PC-3 (cell line): ENCODE data around the gene GALNS. TPM values are rescaled to one million over a fixed set of nuclear protein-coding genes. Genes with fewer than 3 reads are reported as not detected.

Source experiments
- ATAC-seq: fragments of 200-7000 bp; cut with Tn5 transposase; 2 replicates; pipeline ENCODE4 v1.9.1; 2020; ENCODE audit warnings: mild to moderate bottlenecking, moderate library complexity
- BruUV-seq: library from RNA; stranded (reverse); fragments of 400-500 nt; replicated peaks from 2 replicates; lab custom pipeline; 2021; lab: Mats Ljungman, UMichigan
- CTCF ChIA-PET: fragments of 300-600 bp; sonication (Branson Sonifier 250); formaldehyde crosslinking; loops from one replicate; lab custom pipeline; 2022; ENCODE audit warnings: antibody characterized with exemption; lab: Charles Lee
- POLR2A ChIA-PET: fragments of 300-600 bp; sonication (Branson Sonifier 250); formaldehyde crosslinking; loops from one replicate; lab custom pipeline; 2022; ENCODE audit warnings: antibody characterized with exemption; ENCODE audit not compliant: unreplicated experiment; lab: Charles Lee
- DNase-seq: peaks from one replicate; pipeline ENCODE4 v3.0.0-alpha.2; 2015
- H2AFZ ChIP-seq: fragments of 300-600 bp; sonication (generic); 2 replicates; pipeline ENCODE4 v1.6.0; 2016; ENCODE audit warnings: antibody characterized with exemption, low read length
- H3F3A ChIP-seq: fragments of 300-600 bp; sonication (generic); one replicate; pipeline ENCODE4 v1.6.0; 2017; ENCODE audit warnings: antibody characterized with exemption, low read length, control low read depth, mild to moderate bottlenecking; ENCODE audit not compliant: unreplicated experiment
- H3K27ac ChIP-seq: fragments of 300-600 bp; sonication (generic); 2 replicates; pipeline ENCODE4 v1.5.1; 2016; ENCODE audit warnings: mild to moderate bottlenecking, low read length
- H3K27me3 ChIP-seq: fragments of 300-600 bp; sonication (generic); 2 replicates; pipeline ENCODE4 v1.6.1; 2016; ENCODE audit warnings: low read length, mixed read lengths
- H3K36me3 ChIP-seq: fragments of 300-600 bp; sonication (generic); 2 replicates; pipeline ENCODE4 v1.6.1; 2016; ENCODE audit warnings: low read depth, mixed run types, low read length, mixed read lengths
- H3K4me1 ChIP-seq: fragments of 300-600 bp; sonication (generic); 2 replicates; pipeline ENCODE4 v1.5.1; 2016; ENCODE audit warnings: low read length; ENCODE audit not compliant: insufficient read depth
- H3K4me2 ChIP-seq: fragments of 300-600 bp; sonication (generic); 2 replicates; pipeline ENCODE4 v1.6.0; 2016; ENCODE audit warnings: low read length
- H3K4me3 ChIP-seq: fragments of 300-600 bp; sonication (generic); 2 replicates; pipeline ENCODE4 v1.5.1; 2016; ENCODE audit warnings: mild to moderate bottlenecking, low read length, mixed read lengths
- H3K79me2 ChIP-seq: fragments of 300-600 bp; sonication (generic); 2 replicates; pipeline ENCODE4 v1.6.1; 2017; ENCODE audit warnings: low read length, mixed read lengths
- H3K9ac ChIP-seq: fragments of 300-600 bp; sonication (generic); 2 replicates; pipeline ENCODE4 v1.6.0; 2016; ENCODE audit warnings: mild to moderate bottlenecking, low read length
- H3K9me2 ChIP-seq: fragments of 300-600 bp; sonication (generic); replicated peaks from 2 replicates; pipeline ENCODE4 v1.6.1; 2016; ENCODE audit warnings: mixed run types, low read length, mixed read lengths
- H3K9me3 ChIP-seq: fragments of 300-600 bp; sonication (generic); 2 replicates; pipeline ENCODE4 v1.6.1; 2016; ENCODE audit warnings: low read length, mixed read lengths
- H4K20me1 ChIP-seq: fragments of 300-600 bp; sonication (generic); 2 replicates; pipeline ENCODE4 v1.6.1; 2016; ENCODE audit warnings: low read length, mixed read lengths
- EZH2 ChIP-seq: fragments of 300-600 bp; sonication (generic); IDR thresholded peaks from one replicate; pipeline ENCODE4 v1.6.1; 2017; ENCODE audit warnings: antibody characterized with exemption, mild to moderate bottlenecking, low read length; ENCODE audit not compliant: unreplicated experiment
- EZH2phosphoT487 ChIP-seq: fragments of 300-600 bp; sonication (generic); IDR thresholded peaks from 2 replicates; pipeline ENCODE4 v1.6.1; 2018; ENCODE audit warnings: mild to moderate bottlenecking, antibody characterized with exemption, low read length, borderline replicate concordance
- intact Hi-C: fragments of 100-400 bp; cut with micrococcal nuclease; formaldehyde crosslinking; loops from 2 replicates; pipeline ENCODE4 v1.9.0; 2023
- total RNA-seq: library from RNA; depleted of rRNA; stranded (reverse); fragments of >200 nt; gene quantifications from 2 replicates; pipeline ENCODE4 v1.2.3, GENCODE V29; 2014
- TF ChIP-seq, protein P1 (sequence below): fragments of 300-600 bp; sonication (generic); conservative IDR thresholded peaks from 2 replicates; pipeline ENCODE4 v1.5.1; 2017; ENCODE audit warnings: antibody characterized with exemption, low read depth, mild to moderate bottlenecking, low read length

The GALNS gene
- total RNA-seq, 1 experiment from 2014 or later = 18.3 TPM

DNA sequence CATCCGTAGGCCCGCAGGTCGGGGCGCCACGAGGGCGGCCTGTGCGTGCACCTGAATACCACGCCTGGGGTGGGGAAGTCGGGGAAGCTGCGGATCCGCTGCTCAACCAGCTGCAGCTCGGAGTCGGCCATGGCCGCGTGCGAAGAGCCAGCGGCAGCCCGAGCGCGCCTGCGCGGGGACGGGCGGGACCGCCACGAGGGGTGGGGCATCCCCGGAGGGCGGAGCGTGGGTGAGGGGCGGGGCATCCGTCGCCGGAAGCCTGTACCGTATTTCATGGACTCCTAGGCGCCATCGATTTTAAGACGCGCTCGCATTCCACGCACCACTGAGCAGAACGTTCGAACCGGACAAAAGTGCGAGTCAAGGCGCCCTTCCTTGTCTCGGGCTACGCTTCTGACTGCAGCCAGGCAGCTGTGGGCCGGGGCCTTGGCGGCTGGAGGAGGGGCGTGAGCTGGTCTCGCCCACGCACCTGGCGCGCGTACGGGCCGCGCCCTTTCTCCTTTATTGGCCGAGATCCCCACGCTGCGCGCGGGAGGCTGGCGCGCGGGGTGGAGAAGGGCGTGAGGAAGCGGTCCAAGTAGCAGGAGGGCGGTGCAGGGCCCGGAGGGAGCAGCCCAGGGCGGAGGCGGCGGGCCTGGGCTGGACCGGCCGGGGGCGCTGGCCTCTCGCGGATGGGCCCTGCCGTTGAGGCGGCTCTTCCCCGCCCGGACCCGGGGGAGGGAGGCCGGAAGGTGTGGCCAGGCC, 44.8 kb downstream of the GALNS start, which contains the start of gene APRT:
Gene APRT, minus strand, starts transcription at position 160 of the 744 bp plus-strand sequence. Its CDS starts 29 bp downstream, at position 131.
- Histone ChIP-seq H3K4me3 (peak within 1 kb of the TSS; percentile 76), H2AFZ (peak within 1 kb of the TSS; percentile 78), H3F3A (no peaks in the 10 kb centered on the region), H3K9me2 (no peaks in the 10 kb centered on the region), H3K27ac (peak within 1 kb of the TSS; percentile 73), H3K36me3 (0 out of 2 replicates have a peak, but pooled peaks cover 6% of the 10 kb centered on the region), H4K20me1 (no peaks in the 10 kb centered on the region), H3K27me3 (no peaks in the 10 kb centered on the region), H3K9ac (peak within 1 kb of the TSS; percentile 95), H3K79me2 (peaks cover 24% of the 10 kb centered on the region), H3K4me1 (peaks cover 10% of the 10 kb centered on the region), H3K4me2 (peak within 1 kb of the TSS; percentile 93), H3K9me3 (no peaks in the 10 kb centered on the region)
- ChIA-PET CTCF (interaction anchor here (1.0 to 1.8 kb wide), 3 partner anchors 27 to 46 kb away, joined by 3 to 5 read pairs (median 3); partner anchors contain the start of genes GALNS and TRAPPC2L), POLR2A (interaction anchor here (0.6 kb wide), 2 partner anchors 11 to 19 kb away, joined by 3 to 4 read pairs; no protein-coding TSS in a partner anchor)
- peak; percentile 64 for ATAC-seq
- no TSS peak for BruUV-seq
- peak; percentile 88 for DNase-seq
- intact Hi-C loops = loop anchor here (10.0 kb wide), 1 partner anchor 353 kb away; no protein-coding TSS in a partner anchor
- TF ChIP-seq EZH2 = no peak
- TF ChIP-seq EZH2phosphoT487 = no peak

DNA sequence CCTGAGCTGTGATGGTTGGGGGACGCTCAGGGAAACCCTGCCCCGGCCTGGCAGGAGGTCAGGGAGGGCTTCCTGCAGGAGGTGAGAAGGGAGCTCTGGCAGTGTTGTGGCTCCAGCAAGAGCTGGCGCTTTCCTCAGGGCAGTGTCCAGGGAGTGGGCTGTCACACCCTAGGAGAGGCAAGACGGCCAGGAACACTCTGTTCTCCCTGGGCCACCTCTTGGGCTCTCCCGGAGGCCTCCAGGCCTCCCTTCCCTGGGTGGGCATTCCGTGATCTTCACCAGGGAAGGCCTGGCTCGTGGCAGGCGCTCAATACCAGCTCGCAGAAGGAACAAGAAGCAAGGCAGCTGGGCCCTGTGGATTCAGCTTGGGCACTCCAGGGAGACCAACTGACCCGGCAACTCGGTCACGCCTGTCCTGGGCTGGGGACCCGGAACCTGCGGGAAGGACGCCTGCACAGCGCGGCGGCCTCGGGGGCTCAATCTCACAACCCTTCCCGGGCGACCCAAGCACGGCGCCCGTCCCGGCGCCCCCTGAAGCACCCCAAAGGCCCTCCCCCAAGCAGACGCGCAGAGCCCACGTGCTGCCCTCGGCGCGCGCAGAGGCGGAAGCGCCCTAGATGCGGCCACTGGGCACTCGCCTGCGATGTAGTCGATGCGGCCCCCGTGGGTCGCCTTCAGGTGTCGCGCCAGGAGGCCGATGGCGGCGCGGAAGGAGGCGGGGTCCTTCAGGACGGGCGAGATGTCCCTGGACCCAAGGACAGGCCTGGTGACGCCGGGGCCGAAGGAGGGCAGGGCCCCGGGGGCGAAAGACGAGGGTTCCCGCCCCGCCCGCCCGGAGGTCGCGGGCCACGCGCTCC, 45.6 kb downstream of the GALNS start:
- intact Hi-C loops = loop anchor here (10.0 kb wide), 1 partner anchor 354 kb away; no protein-coding TSS in a partner anchor
- POLR2A ChIA-PET = no interaction called here

More for the DNA sequence above, 45.6 kb downstream of the GALNS start:
- 0 out of 2 replicates have a peak, but pooled peaks cover 4% of the 10 kb centered on the region for H4K20me1 ChIP-seq
- DNase-seq (peak; percentile 56), ATAC-seq (peak; percentile 36)
- H3K4me1 ChIP-seq = peaks cover 10% of the 10 kb centered on the region
- H3K27ac ChIP-seq = peak overlapping the region; percentile 73
- H3K9me3 ChIP-seq = no peaks in the 10 kb centered on the region
- peak overlapping the region; percentile 93 for H3K4me2 ChIP-seq
- peak overlapping the region; percentile 76 for H3K4me3 ChIP-seq
- no peaks in the 10 kb centered on the region for H3K27me3 ChIP-seq
- no peaks in the 10 kb centered on the region for H3F3A ChIP-seq
- H3K36me3 ChIP-seq = peaks cover 11% of the 10 kb centered on the region; the same call in 1 of the 2 replicates
- H3K79me2 ChIP-seq = peaks cover 26% of the 10 kb centered on the region
- peak overlapping the region; percentile 78; the same call in 1 of the 2 replicates for H2AFZ ChIP-seq
- BruUV-seq = no TSS peak
- no peak for TF ChIP-seq EZH2
- TF ChIP-seq, protein P1, sequence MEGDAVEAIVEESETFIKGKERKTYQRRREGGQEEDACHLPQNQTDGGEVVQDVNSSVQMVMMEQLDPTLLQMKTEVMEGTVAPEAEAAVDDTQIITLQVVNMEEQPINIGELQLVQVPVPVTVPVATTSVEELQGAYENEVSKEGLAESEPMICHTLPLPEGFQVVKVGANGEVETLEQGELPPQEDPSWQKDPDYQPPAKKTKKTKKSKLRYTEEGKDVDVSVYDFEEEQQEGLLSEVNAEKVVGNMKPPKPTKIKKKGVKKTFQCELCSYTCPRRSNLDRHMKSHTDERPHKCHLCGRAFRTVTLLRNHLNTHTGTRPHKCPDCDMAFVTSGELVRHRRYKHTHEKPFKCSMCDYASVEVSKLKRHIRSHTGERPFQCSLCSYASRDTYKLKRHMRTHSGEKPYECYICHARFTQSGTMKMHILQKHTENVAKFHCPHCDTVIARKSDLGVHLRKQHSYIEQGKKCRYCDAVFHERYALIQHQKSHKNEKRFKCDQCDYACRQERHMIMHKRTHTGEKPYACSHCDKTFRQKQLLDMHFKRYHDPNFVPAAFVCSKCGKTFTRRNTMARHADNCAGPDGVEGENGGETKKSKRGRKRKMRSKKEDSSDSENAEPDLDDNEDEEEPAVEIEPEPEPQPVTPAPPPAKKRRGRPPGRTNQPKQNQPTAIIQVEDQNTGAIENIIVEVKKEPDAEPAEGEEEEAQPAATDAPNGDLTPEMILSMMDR = no peak
- peak overlapping the region; percentile 95 for H3K9ac ChIP-seq
- no peaks in the 10 kb centered on the region for H3K9me2 ChIP-seq
- CTCF ChIA-PET = interaction anchor here (1.8 kb wide), 1 partner anchor 46 kb away, joined by 5 read pairs; the partner anchor contains the start of genes GALNS and TRAPPC2L
